GM12878 (cell line): Measurements from ENCODE around the gene PHACTR3. TPM values are rescaled to one million over a fixed set of nuclear protein-coding genes. Genes with fewer than 3 reads are reported as not detected.

Experiments used
- ATAC-seq: fragments of 200-7000 bp; cut with Tn5 transposase; 3 replicates; pipeline ENCODE4 v1.9.1; 2020; ENCODE audit warnings: mild to moderate bottlenecking, moderate library complexity
- BruUV-seq: library from RNA; stranded (reverse); fragments of 400-500 nt; replicated peaks from 2 replicates; lab custom pipeline; 2021; lab: Mats Ljungman, UMichigan
- CTCF ChIA-PET: fragments of 300-600 bp; sonication (Branson Sonifier 250); formaldehyde crosslinking; extraction: SDS; loops from one replicate; lab custom pipeline; 2021; ENCODE audit warnings: inconsistent platforms; lab: Yijun Ruan, JAX
- POLR2A ChIA-PET: fragments of 350-600 bp; formaldehyde crosslinking; extraction: SDS; loops from one replicate; lab custom pipeline; 2021; ENCODE audit warnings: inconsistent platforms; lab: Charles Lee
- RAD21 ChIA-PET: fragments of 300-600 bp; sonication (Branson Sonifier 250); formaldehyde crosslinking; loops from one replicate; lab custom pipeline; 2023; ENCODE audit warnings: antibody characterized with exemption; ENCODE audit not compliant: unreplicated experiment; lab: Charles Lee
- SMC1A ChIA-PET: fragments of 300-600 bp; sonication (Branson Sonifier 250); formaldehyde crosslinking; loops from one replicate; lab custom pipeline; 2023; ENCODE audit not compliant: unreplicated experiment, uncharacterized antibody; lab: Charles Lee
- DNase-seq: peaks from one replicate; pipeline ENCODE4 v3.0.0-alpha.2; 2011; ENCODE audit warnings: low read depth, low spot score
- FAIRE-seq: peaks from 3 replicates; lab custom pipeline; 2011; peaks lifted over from hg19 to GRCh38; lab: Jason Lieb, UNC
- H2AFZ ChIP-seq: 2 replicates; pipeline ENCODE4 v1.6.0; 2011; ENCODE audit warnings: low read depth, low read length, control low read depth; ENCODE audit not compliant: control insufficient read depth
- H3K27ac ChIP-seq: 2 replicates; pipeline ENCODE4 v1.5.1; 2011; ENCODE audit warnings: control low read depth; ENCODE audit not compliant: control insufficient read depth, insufficient read depth
- H3K27me3 ChIP-seq, 2 experiments: replicated peaks in 1 of 2; 2 replicates each; pipeline versions ENCODE4 v1.6.0 to v1.6.1; 2011; ENCODE audit warnings: low read length in 1 of 2; ENCODE audit not compliant: control insufficient read depth in 2 of 2, insufficient read depth in 2 of 2
- H3K36me3 ChIP-seq, 2 experiments: 2 replicates each; pipeline ENCODE4 v1.5.1; 2011; ENCODE audit warnings: low read length in 1 of 2; ENCODE audit not compliant: control insufficient read depth in 2 of 2, insufficient read depth in 2 of 2
- H3K4me1 ChIP-seq: 2 replicates; pipeline ENCODE4 v1.6.1; 2011; ENCODE audit warnings: mild to moderate bottlenecking, low read length, moderate library complexity, mixed read lengths; ENCODE audit not compliant: control insufficient read depth, insufficient read depth
- H3K4me2 ChIP-seq: 2 replicates; pipeline ENCODE4 v1.6.0; 2011; ENCODE audit warnings: control low read depth; ENCODE audit not compliant: control insufficient read depth, insufficient read depth
- H3K4me3 ChIP-seq: fragments of 200-600 bp; sonication (generic); 2 replicates; pipeline ENCODE4 v1.5.1; 2016
- H3K79me2 ChIP-seq: 2 replicates; pipeline ENCODE4 v1.6.0; 2011; ENCODE audit warnings: low read length; ENCODE audit not compliant: control insufficient read depth, insufficient read depth
- H3K9ac ChIP-seq: 2 replicates; pipeline ENCODE4 v1.8.0; 2011; ENCODE audit warnings: low read length, control low read depth, mixed read lengths; ENCODE audit not compliant: control insufficient read depth, insufficient read depth
- H3K9me3 ChIP-seq: replicated peaks from 3 replicates; pipeline ENCODE4 v1.5.1; 2011; ENCODE audit warnings: mild to moderate bottlenecking, low read length; ENCODE audit not compliant: control insufficient read depth, insufficient read depth
- H4K20me1 ChIP-seq: 2 replicates; pipeline ENCODE4 v1.6.0; 2011; ENCODE audit not compliant: control insufficient read depth, insufficient read depth
- BHLHE40 ChIP-seq, 2 experiments: fragments of 450-650 bp in 1 of 2; IDR thresholded peaks; 2 replicates each; pipeline ENCODE4 v1.6.1; 2011 to 2017; ENCODE audit warnings: low read depth in 2 of 2, borderline replicate concordance in 1 of 2, improper control_type of control experiment in 1 of 2, low read length in 1 of 2, mild to moderate bottlenecking in 1 of 2
- CBX3 ChIP-seq: fragments of 200-600 bp; sonication (generic); IDR thresholded peaks from 2 replicates; pipeline ENCODE4 v1.6.1; 2016; ENCODE audit warnings: low read depth, borderline replicate concordance
- CHD4 ChIP-seq: fragments of 200-600 bp; sonication (generic); IDR thresholded peaks from 2 replicates; pipeline ENCODE4 v1.6.1; 2016; ENCODE audit warnings: mild to moderate bottlenecking
- ESRRA ChIP-seq: IDR thresholded peaks from 2 replicates; pipeline ENCODE4 v1.6.1; 2012; ENCODE audit warnings: mild to moderate bottlenecking, low read length, improper control_type of control experiment
- POLR2AphosphoS5 ChIP-seq: IDR thresholded peaks from 2 replicates; pipeline ENCODE4 v1.6.1; 2011; ENCODE audit warnings: mild to moderate bottlenecking, low read length, inconsistent platforms
- SUPT20H ChIP-seq: IDR thresholded peaks from 2 replicates; pipeline ENCODE4 v1.6.1; 2011; ENCODE audit warnings: low read depth, mild to moderate bottlenecking, low read length, moderate library complexity, borderline replicate concordance; ENCODE audit not compliant: control insufficient read depth
- ZNF207 ChIP-seq: fragments of 450-650 bp; IDR thresholded peaks from 2 replicates; pipeline ENCODE4 v1.6.1; 2014; ENCODE audit warnings: antibody characterized with exemption, mild to moderate bottlenecking, borderline replicate concordance
- WGBS: methylation state at CpG from one replicate; pipeline ENCODE4 v1.1.6; 2016; ENCODE audit warnings: low lambda C conversion rate; ENCODE audit not compliant: insufficient replicate concordance, insufficient coverage; ENCODE audit errors: missing lambda C conversion rate; 5-methylcytosine and 5-hydroxymethylcytosine counted together
- in situ Hi-C: fragments of 300-500 bp; cut with MboI; formaldehyde crosslinking; loops from 9 replicates; pipeline ENCODE4 v1.14.3; 2018; ENCODE audit warnings: mixed read lengths
- intact Hi-C: fragments of 100-400 bp; cut with micrococcal nuclease; formaldehyde crosslinking; loops from one replicate; pipeline ENCODE4 v1.14.2; 2022; ENCODE audit not compliant: unreplicated experiment
- polyA plus RNA-seq, 11 experiments: library from polyadenylated mRNA; depleted of rRNA in 4 of 11; unstranded in 6 of 11; stranded (reverse) in 5 of 11; fragments of >200 nt; fragmentation: Nextera tagmentation in 4 of 11; fragmentation: Illumina TruSeq in 1 of 11; extraction: Ambion mirVana in 4 of 11; extraction: Trizol in 1 of 11; gene quantifications; 1 replicate in 1 of 11; 2 replicates in 10 of 11; pipeline versions ENCODE4 v1.2.1 to v1.2.3, GENCODE V29; 2011 to 2016; ENCODE audit warnings: inconsistent platforms in 2 of 11, missing spikeins in 2 of 11, low read depth in 1 of 11
- total RNA-seq, 4 experiments: library from RNA; depleted of rRNA in 3 of 4; stranded (reverse); fragments of >200 nt in 3 of 4; fragmentation: Illumina TruSeq in 1 of 4; extraction: Trizol in 1 of 4; gene quantifications; 2 replicates each; pipeline versions ENCODE4 v1.2.1 to v1.2.3, GENCODE V29; 2013 to 2021
- TF ChIP-seq, protein P1 (sequence below): fragments of 150-350 bp; IDR thresholded peaks from 2 replicates; pipeline ENCODE4 v1.6.1; 2014; ENCODE audit warnings: mild to moderate bottlenecking, low read depth, low read length
- TF ChIP-seq, protein P2 (sequence below): fragments of 450-650 bp; IDR thresholded peaks from 2 replicates; pipeline ENCODE4 v1.6.1; 2016; ENCODE audit warnings: mild to moderate bottlenecking

PHACTR3 gene
- total and polyA plus RNA-seq, 10 of the 15 experiments (the other 5 are each of a cell fraction or from before 2014, with no cell fraction given): 0.17 to 2.7 (median 0.27) TPM; not detected in 1

DNA sequence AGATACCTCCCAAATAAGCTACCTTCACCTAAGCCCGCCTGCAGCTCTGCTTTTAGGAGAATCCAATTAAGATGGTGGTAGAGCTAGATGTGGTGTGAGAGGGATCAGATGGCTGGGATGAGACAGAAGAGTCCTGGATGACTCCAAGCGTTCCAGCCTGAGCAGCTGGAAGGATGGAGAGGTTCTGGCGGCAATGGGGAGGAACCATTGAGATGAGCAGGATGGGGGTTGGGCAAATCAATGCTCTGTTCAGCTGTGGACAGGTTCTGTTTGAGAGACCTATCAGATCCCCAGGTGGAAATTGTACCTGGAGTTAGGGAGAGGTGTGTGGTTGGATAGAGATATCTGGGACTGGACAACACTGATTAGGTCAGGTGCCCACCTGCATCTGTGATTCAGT, 23.0 kb downstream of the PHACTR3 start (continued):
- TF ChIP-seq, protein P1, sequence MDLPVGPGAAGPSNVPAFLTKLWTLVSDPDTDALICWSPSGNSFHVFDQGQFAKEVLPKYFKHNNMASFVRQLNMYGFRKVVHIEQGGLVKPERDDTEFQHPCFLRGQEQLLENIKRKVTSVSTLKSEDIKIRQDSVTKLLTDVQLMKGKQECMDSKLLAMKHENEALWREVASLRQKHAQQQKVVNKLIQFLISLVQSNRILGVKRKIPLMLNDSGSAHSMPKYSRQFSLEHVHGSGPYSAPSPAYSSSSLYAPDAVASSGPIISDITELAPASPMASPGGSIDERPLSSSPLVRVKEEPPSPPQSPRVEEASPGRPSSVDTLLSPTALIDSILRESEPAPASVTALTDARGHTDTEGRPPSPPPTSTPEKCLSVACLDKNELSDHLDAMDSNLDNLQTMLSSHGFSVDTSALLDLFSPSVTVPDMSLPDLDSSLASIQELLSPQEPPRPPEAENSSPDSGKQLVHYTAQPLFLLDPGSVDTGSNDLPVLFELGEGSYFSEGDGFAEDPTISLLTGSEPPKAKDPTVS: no peak
- no peak for TF ChIP-seq ZNF207
- TF ChIP-seq ESRRA: no peak
- TF ChIP-seq POLR2AphosphoS5: no peak
- no peak for TF ChIP-seq BHLHE40 (IDR thresholded peaks at IDR 0.05; ENCODE audit: borderline replicate concordance in 1 of 2, low read depth in 2 of 2, low read length in 1 of 2)
- no peak for TF ChIP-seq SUPT20H

DNA sequence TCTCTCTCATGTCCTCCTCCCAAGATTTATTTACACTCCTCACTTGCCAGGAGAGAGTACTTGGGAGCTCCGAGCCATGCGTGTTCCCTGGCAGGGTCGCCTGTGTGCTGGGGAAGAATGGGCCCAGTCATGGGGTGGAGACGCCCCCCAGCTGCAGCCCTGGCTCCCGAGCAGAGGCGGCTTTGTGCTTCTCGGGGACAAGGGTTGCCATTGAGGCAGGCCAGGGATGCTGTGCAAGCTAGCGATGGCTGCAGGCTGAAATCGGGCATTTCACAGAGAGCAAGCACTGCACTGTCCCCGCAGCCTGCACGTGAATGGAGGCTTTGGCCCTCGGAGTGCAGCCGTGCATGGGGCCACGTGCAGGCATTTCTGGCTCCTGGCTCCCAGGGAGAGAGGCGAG, 23.8 kb downstream of the PHACTR3 start:
- no peaks in the 10 kb centered on the region; a peak in 1 of 4 replicates for H3K27me3 ChIP-seq
- ChIA-PET RAD21 (no interaction called here), CTCF (no interaction called here), SMC1A (no interaction called here), POLR2A (no interaction called here)
- no peak overlapping the region for H3K9ac ChIP-seq
- ATAC-seq (no peak), FAIRE-seq (no peak), DNase-seq (no peak)
- H3K27ac ChIP-seq: no peak overlapping the region
- no peaks in the 10 kb centered on the region for H3K36me3 ChIP-seq
- H3K9me3 ChIP-seq: no peaks in the 10 kb centered on the region
- no peak overlapping the region for H3K4me3 ChIP-seq
- H3K4me2 ChIP-seq: no peak overlapping the region
- H2AFZ ChIP-seq: no peak overlapping the region
- WGBS: 48% methylated on average over 15 of the region's 15 CpGs
- H4K20me1 ChIP-seq: no peaks in the 10 kb centered on the region
- TF ChIP-seq ESRRA: no peak
- TF ChIP-seq, protein P2, sequence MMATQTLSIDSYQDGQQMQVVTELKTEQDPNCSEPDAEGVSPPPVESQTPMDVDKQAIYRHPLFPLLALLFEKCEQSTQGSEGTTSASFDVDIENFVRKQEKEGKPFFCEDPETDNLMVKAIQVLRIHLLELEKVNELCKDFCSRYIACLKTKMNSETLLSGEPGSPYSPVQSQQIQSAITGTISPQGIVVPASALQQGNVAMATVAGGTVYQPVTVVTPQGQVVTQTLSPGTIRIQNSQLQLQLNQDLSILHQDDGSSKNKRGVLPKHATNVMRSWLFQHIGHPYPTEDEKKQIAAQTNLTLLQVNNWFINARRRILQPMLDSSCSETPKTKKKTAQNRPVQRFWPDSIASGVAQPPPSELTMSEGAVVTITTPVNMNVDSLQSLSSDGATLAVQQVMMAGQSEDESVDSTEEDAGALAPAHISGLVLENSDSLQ: no peak
- no peak for TF ChIP-seq CHD4
- no peak for TF ChIP-seq CBX3
- intact Hi-C loops: no loop called here
- H3K79me2 ChIP-seq: no peaks in the 10 kb centered on the region
- H3K4me1 ChIP-seq: no peaks in the 10 kb centered on the region
- BruUV-seq: no TSS peak
- in situ Hi-C loops: no loop called here
